GM21447 (cell line): ENCODE results near the gene PEX1.
"Not testable (repeated sequence)": the region's sequence is repeated elsewhere in the genome, so short reads cannot be mapped to it uniquely, and the experiment has no call there.

Experiments
- ATAC-seq: cut with Tn5 transposase; IDR thresholded peaks from one replicate; pipeline ENCODE4 v1.9.1; 2021; ENCODE audit not compliant: unreplicated experiment

PEX1 gene

DNA sequence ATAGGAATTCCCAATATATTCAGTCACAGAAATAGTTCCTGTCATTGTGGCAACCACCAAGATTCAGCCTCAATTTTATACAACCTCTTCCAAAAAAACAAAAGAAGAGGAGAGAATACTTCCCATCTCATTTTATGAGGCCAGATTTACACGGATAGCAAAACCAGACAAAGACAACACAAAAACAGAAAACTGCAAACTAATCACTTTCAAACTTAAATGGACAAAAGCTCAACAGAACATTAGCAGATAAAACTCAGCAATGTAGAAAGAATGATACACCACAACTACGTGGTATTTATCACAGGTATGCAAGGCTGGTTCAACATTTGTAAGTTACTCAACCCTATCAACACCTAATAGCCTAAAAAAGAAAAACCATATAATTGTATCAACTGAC is 22.0 kb downstream of the PEX1 start:
- ATAC-seq, result no peak

DNA sequence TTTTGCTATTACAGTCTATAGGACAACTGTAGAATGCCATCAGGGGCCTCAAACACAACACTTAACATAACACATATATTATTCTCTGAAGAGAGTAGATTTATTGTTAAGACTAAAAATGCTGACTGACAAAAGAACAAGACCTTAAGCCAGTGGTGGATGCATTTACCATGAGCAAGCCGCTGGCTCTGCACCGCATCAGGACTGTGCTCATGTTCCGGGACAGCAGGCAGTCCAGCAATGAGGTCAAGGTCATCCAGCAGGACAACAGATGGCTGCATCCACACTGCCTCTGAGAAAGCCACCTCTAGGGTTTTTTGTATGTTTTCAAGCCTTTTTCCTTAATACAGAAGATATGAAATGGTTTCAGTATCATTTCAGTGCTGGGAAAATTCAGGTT is 23.8 kb downstream of the PEX1 start:
- no peak for ATAC-seq

- no peak for ATAC-seq
These were observed 24.6 kb downstream of the PEX1 start for GRCh38 chr7:92503767-92504166.

DNA sequence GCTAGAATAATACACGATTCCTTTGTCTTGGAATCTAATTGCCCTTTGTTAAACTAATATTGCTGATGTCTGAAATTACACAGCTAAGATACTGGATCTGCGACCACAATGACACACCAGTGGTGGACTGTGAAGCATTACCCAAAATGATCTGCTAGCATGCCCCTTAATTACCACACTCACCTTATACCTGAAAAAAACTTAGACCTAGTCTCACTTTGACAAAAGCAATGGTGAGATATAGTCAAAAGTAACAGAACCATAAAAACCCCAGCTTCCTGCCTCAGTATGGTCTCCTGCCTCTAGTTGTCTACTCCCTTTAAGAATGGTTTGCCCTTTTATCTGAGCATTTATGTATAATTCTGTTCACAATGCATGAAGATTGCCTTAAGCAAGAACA is 29.8 kb downstream of the PEX1 start:
- ATAC-seq, result no peak

GRCh38 chr7:92496876-92497275 is 31.4 kb downstream of the PEX1 start:
- no peak for ATAC-seq

- no peak for ATAC-seq
These were observed 38.7 kb downstream of the PEX1 start for GRCh38 chr7:92489634-92490033.

DNA sequence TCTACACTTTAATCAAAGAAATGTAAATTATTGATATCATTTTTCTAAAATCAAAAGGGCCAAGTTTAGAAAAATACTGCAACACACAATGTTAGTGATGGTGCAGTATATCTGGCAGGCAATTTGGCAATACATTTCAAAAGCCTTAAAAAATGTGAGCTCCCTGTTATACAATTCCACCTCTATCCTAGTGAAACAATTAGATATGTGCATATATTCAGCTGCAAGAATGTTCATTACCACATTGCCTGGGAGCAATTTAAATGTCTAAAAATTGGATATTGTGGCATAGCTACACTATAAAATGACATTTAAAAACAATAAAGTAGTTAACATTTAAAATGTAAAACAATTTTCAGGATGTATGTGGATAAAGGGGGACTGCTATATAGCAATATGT is 40.5 kb downstream of the PEX1 start:
- no peak for ATAC-seq

DNA sequence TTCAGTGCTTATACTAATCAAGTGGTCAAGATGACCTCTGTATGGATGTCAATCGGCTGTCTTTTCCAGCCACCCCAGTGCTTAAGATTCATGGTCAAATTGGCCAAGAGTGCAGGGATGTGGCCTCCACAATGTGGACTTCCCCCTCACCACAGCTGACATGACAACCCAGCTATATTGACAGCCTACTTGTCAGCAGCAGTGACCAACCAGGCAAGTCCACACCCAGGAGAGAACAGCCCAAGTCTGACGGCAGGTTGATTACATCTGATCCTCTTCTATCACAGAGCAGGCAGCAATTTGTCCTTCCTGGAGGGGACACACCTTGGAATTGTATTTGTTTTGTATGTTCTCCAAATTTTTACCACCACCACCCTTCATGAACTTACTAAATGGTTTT is 42.3 kb downstream of the PEX1 start:
- no peak for ATAC-seq

DNA sequence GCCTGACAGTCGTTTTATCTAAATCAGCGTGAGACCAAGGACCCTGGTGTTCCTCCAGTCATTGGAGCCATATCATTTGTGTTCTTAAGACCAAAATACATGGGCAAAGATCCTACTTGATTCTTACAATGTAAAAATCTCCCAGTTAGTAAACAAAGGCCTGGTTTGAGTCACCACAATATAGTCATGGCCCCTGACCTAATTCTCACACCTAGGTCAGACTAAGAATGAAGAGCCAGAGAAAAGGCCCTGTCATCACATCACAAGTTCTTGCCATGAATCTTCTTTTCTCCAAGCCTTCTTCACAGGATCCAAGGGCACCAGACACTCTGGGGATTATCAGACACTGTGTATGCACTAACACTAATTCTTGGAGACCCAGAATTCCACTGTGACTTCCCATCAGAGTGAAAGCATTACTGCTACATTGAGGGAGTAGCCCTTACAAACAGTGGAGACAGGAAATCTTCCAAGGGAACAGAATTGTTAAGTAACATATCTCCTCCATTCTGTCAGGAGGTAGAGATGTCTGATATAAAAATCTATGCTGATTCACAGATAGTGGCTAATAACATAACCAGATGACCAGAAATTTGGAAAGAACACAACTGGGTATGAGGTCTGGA is 42.9 kb downstream of the PEX1 start:
- no peak for ATAC-seq

GRCh38 chr7:92484226-92484625 is 44.1 kb downstream of the PEX1 start:
- not testable (repeated sequence) for ATAC-seq

DNA sequence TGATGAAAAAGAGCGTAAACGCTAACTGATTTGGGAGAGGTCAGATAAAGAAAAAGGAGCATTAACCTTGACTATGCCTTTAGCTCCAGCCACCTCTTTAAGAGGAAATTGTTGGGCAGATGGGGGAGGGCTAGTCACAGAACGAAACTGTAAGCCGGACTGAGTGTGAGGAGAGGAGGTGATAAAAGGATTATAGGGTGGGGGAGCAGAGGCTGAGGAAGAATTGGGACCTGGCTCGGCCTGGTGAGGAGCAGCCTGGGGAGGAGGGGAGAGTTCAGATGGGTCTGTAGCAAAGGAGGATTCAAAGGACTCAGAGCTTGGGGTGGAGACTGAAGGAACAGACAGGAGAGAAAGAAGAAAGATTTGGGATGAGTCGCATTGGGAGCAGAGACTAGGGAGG is 44.7 kb downstream of the PEX1 start:
- not testable (repeated sequence) for ATAC-seq

- not testable (repeated sequence) for ATAC-seq
These were observed 49.2 kb downstream of the PEX1 start for GRCh38 chr7:92479146-92479545.

GRCh38 chr7:92478711-92479110 is 49.6 kb downstream of the PEX1 start:
- no peak for ATAC-seq

DNA sequence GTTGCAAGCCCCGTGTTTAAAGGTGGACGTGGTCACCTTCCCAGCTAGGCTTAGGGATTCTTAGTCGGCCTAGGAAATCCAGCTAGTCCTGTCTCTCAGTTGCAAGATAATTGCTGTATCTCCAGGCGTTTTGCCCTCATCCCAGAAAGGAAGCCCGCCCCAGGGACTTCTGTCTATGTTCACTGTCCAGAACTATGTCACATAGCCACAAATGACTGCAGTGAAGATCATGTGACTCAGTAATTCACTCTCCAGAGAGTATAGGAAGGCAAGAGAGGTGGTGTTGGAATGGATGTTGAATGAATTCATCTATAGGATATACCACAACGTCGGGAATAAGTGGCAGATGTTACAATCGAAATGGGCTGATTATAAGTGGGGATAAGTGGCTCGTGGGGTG is 50.2 kb downstream of the PEX1 start:
- ATAC-seq, result no peak

DNA sequence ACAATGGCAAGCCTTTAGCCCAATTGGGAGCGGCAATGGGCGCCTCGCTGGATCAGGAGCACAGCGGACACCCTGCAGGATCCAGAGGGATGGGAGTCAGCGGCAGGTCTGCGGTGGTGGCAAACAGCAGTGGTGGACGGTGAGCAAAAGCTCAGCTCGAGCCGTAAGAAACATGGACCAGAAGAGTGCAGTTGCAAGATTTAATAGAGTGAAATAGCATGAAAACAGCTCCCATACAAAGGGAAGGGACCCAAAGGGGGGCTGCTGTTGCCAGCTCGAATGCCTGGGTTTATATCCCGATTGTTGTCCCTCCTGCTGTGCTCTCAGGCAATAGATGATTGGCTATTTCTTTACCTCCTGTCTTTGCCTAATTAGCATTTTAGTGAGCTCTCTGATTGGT is 50.6 kb downstream of the PEX1 start, which contains the start of gene ERVW-1:
Gene ERVW-1, minus strand, starts transcription at position 266 of the 400 bp plus-strand sequence. CDS start 7,565 bp downstream, outside the sequence.
- ATAC-seq, result not testable (repeated sequence)

- ATAC-seq, result not testable (repeated sequence)
These were observed 52.3 kb downstream of the PEX1 start for GRCh38 chr7:92475851-92476590.

- not testable (repeated sequence) for ATAC-seq
These were observed 53.0 kb downstream of the PEX1 start for GRCh38 chr7:92475261-92475770.

- not testable (repeated sequence) for ATAC-seq
These were observed 54.3 kb downstream of the PEX1 start for GRCh38 chr7:92473989-92474388.

DNA sequence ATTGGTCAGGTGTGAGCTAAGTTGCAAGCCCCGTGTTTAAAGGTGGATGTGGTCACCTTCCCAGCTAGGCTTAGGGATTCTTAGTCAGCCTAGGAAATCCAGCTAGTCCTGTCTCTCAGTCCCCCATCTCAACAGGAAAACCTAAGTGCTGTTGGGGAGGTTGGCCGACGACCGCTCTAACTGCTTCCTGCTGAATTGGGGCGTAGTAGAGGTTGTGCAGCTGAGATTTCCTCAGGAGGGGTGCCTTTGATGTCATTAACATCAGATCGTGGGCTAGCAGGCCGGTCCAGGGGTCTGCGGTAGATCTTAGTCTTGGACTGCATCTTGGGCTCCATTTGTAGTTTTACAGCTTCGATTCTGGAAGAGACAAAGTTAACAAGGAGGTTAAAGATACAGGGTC is 59.7 kb downstream of the PEX1 start:
- not testable (repeated sequence) for ATAC-seq

DNA sequence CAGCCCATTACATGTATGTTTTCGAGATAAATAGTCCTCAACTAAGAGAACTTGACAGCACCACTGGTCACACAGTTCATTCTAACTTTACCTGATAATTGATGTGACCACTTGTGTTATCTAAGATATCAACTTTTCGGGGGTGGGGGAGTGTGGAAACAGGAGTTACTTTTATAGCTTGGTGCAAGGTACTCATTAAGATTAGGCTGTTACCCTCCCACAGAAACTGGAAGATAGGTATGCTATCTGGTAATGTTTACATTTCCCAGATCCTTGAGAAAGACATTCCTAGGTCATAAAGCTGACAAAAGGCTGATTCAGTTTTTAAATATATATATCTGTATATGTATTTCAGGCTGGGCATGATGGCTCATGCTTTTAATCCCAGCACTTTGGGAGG is 61.6 kb downstream of the PEX1 start:
- no peak for ATAC-seq

- ATAC-seq, result no peak
These were observed 63.8 kb downstream of the PEX1 start for GRCh38 chr7:92464515-92464914.

DNA sequence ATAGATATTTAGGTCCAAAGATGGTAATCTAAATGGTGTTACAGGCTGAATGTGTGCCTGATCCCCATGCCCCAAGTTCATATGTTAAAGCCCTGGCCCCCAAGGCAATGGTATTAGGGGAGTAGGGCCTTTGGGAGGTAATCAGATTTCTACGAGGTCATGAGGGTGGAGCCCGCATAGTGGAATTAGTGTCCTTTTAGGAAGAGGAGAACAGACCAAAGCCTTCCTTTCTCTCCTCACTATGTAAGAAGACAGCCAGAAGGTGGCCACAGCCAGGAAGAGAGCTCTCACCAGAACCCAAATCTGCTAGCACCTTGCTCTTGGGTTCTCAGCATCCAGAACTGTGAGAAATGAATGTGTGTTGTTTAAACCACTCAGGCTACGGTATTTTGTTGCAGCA is 65.8 kb downstream of the PEX1 start:
- no peak for ATAC-seq
